ENCODE data around the gene LBHD2.

LBHD2 gene

GRCh38 chr14:103068351-103069073 is 15.5 kb upstream of the LBHD2 start:
- DNase-seq (ENCODE audit: low read depth, low spot score), result no peak

- no peak for DNase-seq (ENCODE audit: low read depth, low spot score)
Measured at GRCh38 chr14:103070263-103070885, 13.6 kb upstream of the LBHD2 start.

- DNase-seq (ENCODE audit: low read depth, low spot score), result no peak
Measured at GRCh38 chr14:103070971-103071542, 13.0 kb upstream of the LBHD2 start.

GRCh38 chr14:103071544-103072251 is 12.3 kb upstream of the LBHD2 start:
- DNase-seq (ENCODE audit: low read depth, low spot score), result no peak

GRCh38 chr14:103072595-103073366 is 11.2 kb upstream of the LBHD2 start:
- DNase-seq (ENCODE audit: low read depth, low spot score), result no peak

GRCh38 chr14:103073367-103073875 is 10.6 kb upstream of the LBHD2 start:
- DNase-seq (ENCODE audit: low read depth, low spot score), result no peak

GRCh38 chr14:103073876-103074728 is 9.9 kb upstream of the LBHD2 start:
- no peak for DNase-seq (ENCODE audit: low read depth, low spot score)

GRCh38 chr14:103074729-103075367 is 9.2 kb upstream of the LBHD2 start:
- no peak for DNase-seq (ENCODE audit: low read depth, low spot score)

- DNase-seq (ENCODE audit: low read depth, low spot score), result peak; percentile 34
Measured at GRCh38 chr14:103078420-103078749, 5.6 kb upstream of the LBHD2 start.

- no peak for DNase-seq (ENCODE audit: low read depth, low spot score)
Measured at GRCh38 chr14:103078860-103079587, 5.0 kb upstream of the LBHD2 start.

GRCh38 chr14:103081951-103082350 is 2.1 kb upstream of the LBHD2 start:
- DNase-seq (ENCODE audit: low read depth, low spot score), result no peak

- DNase-seq (ENCODE audit: low read depth, low spot score), result no peak
Measured at GRCh38 chr14:103085106-103086091, 1.4 kb downstream of the LBHD2 start.

GRCh38 chr14:103086771-103087342 is 2.8 kb downstream of the LBHD2 start:
- no peak for DNase-seq (ENCODE audit: low read depth, low spot score)

- no peak for DNase-seq (ENCODE audit: low read depth, low spot score)
Measured at GRCh38 chr14:103087343-103087835, 3.4 kb downstream of the LBHD2 start.

- no peak for DNase-seq (ENCODE audit: low read depth, low spot score)
Measured at GRCh38 chr14:103088921-103089320, 4.9 kb downstream of the LBHD2 start.

GRCh38 chr14:103089386-103090335 is 5.7 kb downstream of the LBHD2 start:
- DNase-seq (ENCODE audit: low read depth, low spot score), result no peak

All from activated naive CD8-positive, alpha-beta T cell treated with anti-CD3 and anti-CD28 coated beads, Interleukin-2, amount 50 U/mL, for 16 hours (primary cell).